ENCODE data around the gene AKAIN1.

The AKAIN1 gene

GRCh38 chr18:5197032-5197434 lies at the start of gene AKAIN1:
AKAIN1 (minus strand) TSS chr18:5197257; CDS start chr18:5197053, 204 bp downstream.
- in situ Hi-C loops (cut with HindIII; ENCODE audit: low pct_ligation_motif_present, low pct_unique_long_range_greater_than_20kb, low sequenced_read_pairs) = no loop called here
- peak; percentile 47 for DNase-seq

- in situ Hi-C loops (cut with HindIII; ENCODE audit: low pct_ligation_motif_present, low pct_unique_long_range_greater_than_20kb, low sequenced_read_pairs) = no loop called here
- no peak for DNase-seq
These were observed 47.9 kb upstream of the AKAIN1 start for GRCh38 chr18:5244941-5245340.

GRCh38 chr18:5239447-5239846 lies 42.4 kb upstream of the AKAIN1 start:
- in situ Hi-C loops (cut with HindIII; ENCODE audit: low pct_ligation_motif_present, low pct_unique_long_range_greater_than_20kb, low sequenced_read_pairs) = no loop called here
- no peak for DNase-seq

- DNase-seq = peak; percentile 45
- in situ Hi-C loops (cut with HindIII; ENCODE audit: low pct_ligation_motif_present, low pct_unique_long_range_greater_than_20kb, low sequenced_read_pairs) = no loop called here
These were observed 41.4 kb upstream of the AKAIN1 start for GRCh38 chr18:5238371-5238976.

- peak; percentile 83 for DNase-seq
- in situ Hi-C loops (cut with HindIII; ENCODE audit: low pct_ligation_motif_present, low pct_unique_long_range_greater_than_20kb, low sequenced_read_pairs) = no loop called here
These were observed 40.8 kb upstream of the AKAIN1 start for GRCh38 chr18:5237723-5238370.

GRCh38 chr18:5237083-5237722 lies 40.1 kb upstream of the AKAIN1 start:
- DNase-seq = no peak
- in situ Hi-C loops (cut with HindIII; ENCODE audit: low pct_ligation_motif_present, low pct_unique_long_range_greater_than_20kb, low sequenced_read_pairs) = no loop called here

- DNase-seq = no peak
- in situ Hi-C loops (cut with HindIII; ENCODE audit: low pct_ligation_motif_present, low pct_unique_long_range_greater_than_20kb, low sequenced_read_pairs) = no loop called here
These were observed 17.7 kb upstream of the AKAIN1 start for GRCh38 chr18:5214583-5215351.

GRCh38 chr18:5207471-5208150 lies 10.6 kb upstream of the AKAIN1 start:
- in situ Hi-C loops (cut with HindIII; ENCODE audit: low pct_ligation_motif_present, low pct_unique_long_range_greater_than_20kb, low sequenced_read_pairs) = no loop called here
- DNase-seq = no peak

- no peak for DNase-seq
- in situ Hi-C loops (cut with HindIII; ENCODE audit: low pct_ligation_motif_present, low pct_unique_long_range_greater_than_20kb, low sequenced_read_pairs) = no loop called here
These were observed 1.3 kb upstream of the AKAIN1 start for GRCh38 chr18:5198311-5198710.

- in situ Hi-C loops (cut with HindIII; ENCODE audit: low pct_ligation_motif_present, low pct_unique_long_range_greater_than_20kb, low sequenced_read_pairs) = no loop called here
These were observed 404 bp upstream of the AKAIN1 start for GRCh38 chr18:5197461-5197860.

GRCh38 chr18:5196253-5197031 lies 615 bp downstream of the AKAIN1 start:
- in situ Hi-C loops (cut with HindIII; ENCODE audit: low pct_ligation_motif_present, low pct_unique_long_range_greater_than_20kb, low sequenced_read_pairs) = no loop called here
- DNase-seq = no peak

More at GRCh38 chr18:5197461-5197860, 404 bp upstream of the AKAIN1 start:
- DNase-seq = no peak

- in situ Hi-C loops (cut with HindIII; ENCODE audit: low pct_ligation_motif_present, low pct_unique_long_range_greater_than_20kb, low sequenced_read_pairs) = no loop called here
- no peak for DNase-seq
These were observed 1.4 kb downstream of the AKAIN1 start for GRCh38 chr18:5195656-5196055.

- in situ Hi-C loops (cut with HindIII; ENCODE audit: low pct_ligation_motif_present, low pct_unique_long_range_greater_than_20kb, low sequenced_read_pairs) = no loop called here
- no peak for DNase-seq
These were observed 16.8 kb downstream of the AKAIN1 start for GRCh38 chr18:5180254-5180653.

GRCh38 chr18:5178519-5178918 lies 18.5 kb downstream of the AKAIN1 start:
- in situ Hi-C loops (cut with HindIII; ENCODE audit: low pct_ligation_motif_present, low pct_unique_long_range_greater_than_20kb, low sequenced_read_pairs) = no loop called here
- DNase-seq = no peak

- no peak for DNase-seq
- in situ Hi-C loops (cut with HindIII; ENCODE audit: low pct_ligation_motif_present, low pct_unique_long_range_greater_than_20kb, low sequenced_read_pairs) = no loop called here
These were observed 21.7 kb downstream of the AKAIN1 start for GRCh38 chr18:5175378-5175777.

GRCh38 chr18:5173646-5174045 lies 23.4 kb downstream of the AKAIN1 start:
- in situ Hi-C loops (cut with HindIII; ENCODE audit: low pct_ligation_motif_present, low pct_unique_long_range_greater_than_20kb, low sequenced_read_pairs) = no loop called here
- DNase-seq = no peak

- in situ Hi-C loops (cut with HindIII; ENCODE audit: low pct_ligation_motif_present, low pct_unique_long_range_greater_than_20kb, low sequenced_read_pairs) = no loop called here
- DNase-seq = no peak
These were observed 23.8 kb downstream of the AKAIN1 start for GRCh38 chr18:5173236-5173635.

- no peak for DNase-seq
- in situ Hi-C loops (cut with HindIII; ENCODE audit: low pct_ligation_motif_present, low pct_unique_long_range_greater_than_20kb, low sequenced_read_pairs) = no loop called here
These were observed 29.2 kb downstream of the AKAIN1 start for GRCh38 chr18:5167831-5168230.
